Activated gamma-delta T cell treated with anti-CD3 and anti-CD28 coated beads, Interleukin-2, amount 50 U/mL, for 16 hours (primary cell): ENCODE results near the gene SPATS2L.

Experiments used
- DNase-seq: peaks from one replicate; pipeline ENCODE4 v3.0.0-alpha.2; 2020; ENCODE audit warnings: low read depth

The SPATS2L gene

DNA sequence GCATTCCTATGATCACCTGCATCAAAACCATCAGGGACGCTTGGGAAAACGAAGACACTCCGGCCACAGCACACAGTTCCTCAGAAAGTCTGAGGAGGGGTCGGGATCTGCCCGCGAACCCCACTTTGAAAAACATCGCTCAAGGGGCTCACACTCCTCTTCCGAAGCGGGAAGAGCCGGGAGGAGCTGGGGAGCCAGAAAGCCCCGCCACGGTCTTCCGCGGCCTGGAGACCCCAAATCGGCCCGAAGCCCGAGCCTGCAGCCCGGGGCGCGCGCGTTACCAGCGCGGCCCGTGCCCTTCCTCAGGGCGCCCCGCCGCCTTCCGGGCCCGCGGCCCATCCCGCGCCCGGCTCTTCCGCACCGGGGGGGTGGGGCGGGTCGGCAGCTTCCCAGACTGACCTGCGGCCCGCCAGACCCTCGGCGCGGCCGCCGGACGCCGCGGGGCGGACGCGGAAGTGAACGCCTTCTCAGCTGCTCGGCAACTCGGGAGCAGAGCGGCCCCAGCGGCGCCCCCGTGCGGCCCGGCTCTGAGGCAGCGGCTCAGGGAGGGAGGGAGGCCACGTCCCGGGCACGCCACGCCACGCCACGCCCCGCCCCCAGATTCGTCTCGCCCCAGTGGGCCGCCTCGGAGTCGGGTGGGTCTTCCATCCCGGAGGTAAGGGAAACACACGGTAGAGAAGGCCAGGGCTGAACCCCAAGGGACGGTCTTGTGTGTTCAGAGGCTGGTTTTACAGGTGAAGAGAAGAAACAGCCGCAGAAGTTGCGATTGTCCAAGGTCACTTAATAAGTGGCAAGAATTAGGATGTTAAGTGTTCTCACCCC, 203.3 kb downstream of the SPATS2L start, which contains the start of gene KCTD18:
Gene KCTD18, minus strand, starts transcription at position 457 of the 822 bp plus-strand sequence. CDS start 3,052 bp downstream, outside the sequence.
- peak; percentile 92 for DNase-seq

DNA sequence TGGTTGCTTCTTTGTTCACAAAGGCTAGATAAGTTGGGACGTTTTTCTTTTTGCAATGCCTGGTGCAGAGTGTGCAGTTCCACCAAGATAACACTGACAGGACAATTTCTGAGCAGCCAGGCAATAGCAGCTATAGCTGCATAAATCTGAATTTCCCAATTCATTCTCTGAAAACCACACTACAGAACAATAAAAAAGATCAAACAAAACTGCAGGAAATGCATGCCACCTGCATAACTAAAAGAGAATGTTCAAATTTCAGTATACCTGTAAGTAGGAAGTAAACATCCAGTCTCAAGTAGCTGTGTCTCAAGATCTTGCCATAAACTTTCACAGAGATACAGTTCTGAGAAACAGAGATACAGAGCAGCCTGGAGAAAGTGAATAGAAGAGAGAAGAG, 208.7 kb downstream of the SPATS2L start:
- DNase-seq, result no peak

DNA sequence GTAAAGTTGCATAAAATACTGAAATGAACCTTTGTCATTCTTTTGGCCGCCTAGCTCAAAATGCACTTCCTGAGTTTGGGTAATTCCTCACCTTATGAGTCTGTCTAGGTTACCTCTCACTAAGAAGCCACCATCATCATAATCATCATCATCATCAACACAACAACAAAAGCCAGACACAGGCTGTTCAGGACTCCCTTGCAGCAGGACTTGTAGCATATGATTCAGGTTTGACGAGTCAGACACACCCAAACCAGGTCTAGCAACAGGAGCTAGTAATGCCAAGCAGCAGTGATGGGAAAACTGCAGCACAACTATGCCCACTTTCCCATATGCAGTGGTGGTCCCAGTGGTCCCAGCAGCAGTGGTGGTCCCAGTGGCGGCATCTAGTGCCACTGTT, 216.7 kb downstream of the SPATS2L start:
- no peak for DNase-seq

DNA sequence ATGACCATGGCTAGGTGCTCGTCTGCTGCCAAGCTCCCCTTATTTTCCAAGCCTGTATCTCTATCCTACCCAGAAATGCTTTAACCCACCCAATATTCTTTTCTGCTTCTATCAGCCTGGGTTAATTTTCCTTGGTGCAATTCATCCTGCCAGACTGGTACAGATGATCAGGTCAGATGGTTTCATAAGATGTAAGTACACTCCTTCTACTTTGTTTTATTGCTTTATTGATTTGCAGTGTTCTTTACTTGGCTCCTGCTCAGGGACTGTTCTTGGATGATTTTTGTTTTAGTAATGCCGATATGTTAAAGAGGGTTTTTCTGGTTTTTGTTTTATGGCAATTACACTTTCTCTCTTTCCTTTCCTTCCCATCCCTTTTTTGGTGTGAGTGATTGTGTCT, 217.1 kb downstream of the SPATS2L start:
- DNase-seq, result no peak

DNA sequence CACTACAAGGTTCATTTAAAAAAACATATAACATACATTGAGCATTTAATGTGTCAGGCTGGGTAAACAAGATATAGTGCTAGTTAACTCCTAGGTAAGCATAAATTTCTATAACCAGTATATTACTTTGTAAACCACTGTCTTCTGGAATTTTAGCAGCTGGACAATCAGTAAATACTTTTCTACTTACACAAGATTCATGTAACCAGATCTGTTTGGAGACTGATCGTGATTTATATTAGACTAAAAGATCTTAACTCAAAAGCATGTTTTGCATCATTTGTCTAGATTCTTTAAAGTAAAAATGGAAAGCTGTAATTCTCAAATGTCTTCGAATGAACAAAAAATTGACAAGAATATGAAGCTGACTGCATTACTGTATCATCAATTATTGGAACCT, 218.6 kb downstream of the SPATS2L start:
- DNase-seq, result no peak

DNA sequence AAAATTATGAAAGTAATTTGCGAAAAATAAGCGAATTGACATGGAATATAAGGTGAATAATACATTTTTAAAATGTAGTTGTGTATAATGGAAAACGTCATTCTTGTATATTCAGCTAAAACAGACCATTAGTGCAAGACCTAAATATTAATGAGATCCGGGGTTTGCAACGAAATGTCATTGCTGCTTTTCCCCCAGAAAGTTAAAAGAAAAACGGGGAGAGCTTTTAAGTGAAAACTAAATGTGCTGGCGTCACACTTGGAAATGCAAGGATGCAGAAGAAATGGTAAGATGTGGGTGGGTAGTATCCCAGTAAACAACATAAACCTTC, 219.0 kb downstream of the SPATS2L start:
- no peak for DNase-seq

DNA sequence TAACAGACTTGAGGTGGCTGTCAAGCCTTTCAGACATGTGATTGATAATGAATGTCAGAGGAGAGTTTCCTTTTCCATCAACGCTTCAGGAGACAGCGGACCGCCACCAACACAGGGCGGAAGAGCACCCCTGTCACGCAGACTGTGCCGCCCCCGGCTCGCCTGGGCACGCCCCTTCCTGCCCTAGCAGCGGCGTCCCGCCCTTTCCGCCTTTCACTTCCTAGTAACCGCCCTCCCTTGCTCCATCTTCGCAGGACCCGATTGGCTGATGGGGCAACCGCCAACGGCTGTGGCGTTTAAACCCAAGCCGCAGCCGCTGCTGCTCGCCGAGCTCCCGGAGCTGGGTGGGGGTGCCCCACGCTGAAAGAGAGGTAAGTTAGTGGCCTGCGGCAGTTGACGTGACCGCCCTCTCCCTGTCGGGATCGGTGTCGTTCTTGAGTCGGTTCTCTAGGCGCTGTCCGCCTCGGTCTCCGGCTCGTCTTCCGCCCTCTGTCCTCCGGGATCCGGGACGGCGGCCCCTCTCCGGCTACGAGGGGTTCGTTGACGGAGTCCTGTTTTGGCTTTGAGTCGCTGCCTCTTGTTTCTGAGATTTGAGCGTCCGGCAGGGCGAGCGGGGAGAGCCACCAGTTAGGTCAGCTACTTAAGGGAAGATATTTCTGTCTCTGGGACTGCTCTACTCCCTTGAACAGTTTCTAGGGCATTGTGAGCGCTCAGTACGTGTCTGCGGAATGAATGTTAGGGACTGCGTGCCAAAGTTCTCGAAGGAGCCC, 219.6 kb downstream of the SPATS2L start, which contains the start of gene SGO2:
Gene SGO2, plus strand, starts transcription at position 326 of the 770 bp plus-strand sequence. CDS start 6,769 bp downstream, outside the sequence.
- peak; percentile 94 for DNase-seq

DNA sequence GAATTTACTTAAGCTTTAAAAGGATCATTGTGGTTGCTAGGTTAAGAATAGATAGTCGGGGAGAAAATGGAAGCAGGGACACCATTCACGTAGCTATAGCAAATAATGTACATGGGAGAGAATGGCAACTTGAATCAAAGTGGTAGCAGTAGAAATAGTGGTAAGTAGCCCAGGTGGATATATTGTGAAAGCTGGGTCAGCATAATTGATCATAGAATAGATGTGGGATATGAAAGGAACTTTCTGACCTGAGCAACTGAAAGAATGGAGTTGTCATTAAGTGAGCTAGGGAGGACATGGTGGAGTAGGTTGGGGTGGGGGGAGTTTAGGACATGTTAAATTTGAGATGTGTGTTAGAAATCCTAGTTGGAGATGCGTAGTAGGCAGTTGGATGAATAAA, 221.7 kb downstream of the SPATS2L start:
- DNase-seq, result no peak
